ENCODE measurements around the gene CRNKL1. TPM values are rescaled to one million over a fixed set of nuclear protein-coding genes. Genes with fewer than 3 reads are reported as not detected.
A peak's percentile ranks its signal among the peaks of the same experiment; 100 is the strongest.

Gene CRNKL1
- polyA plus RNA-seq, 3 donors, result 4.0 to 7.4 (median 5.9) TPM

- no peak for DNase-seq
- no peak overlapping the region for H3K4me2 ChIP-seq (replicated peaks; ENCODE audit: extremely low read depth, low read length, poor library complexity, severe bottlenecking)
- no peak for TF ChIP-seq CTCF (IDR thresholded peaks at IDR 0.05)
- peaks cover 70% of the 10 kb centered on the region for H3K79me2 ChIP-seq (ENCODE audit: insufficient read depth, low read length)
- peaks cover 48% of the 10 kb centered on the region for H4K20me1 ChIP-seq (ENCODE audit: insufficient read depth, low read length)
- H3K27ac Mint-ChIP-seq, result peak overlapping the region in 5 of 7 donors; percentile 21 to 81 (median 63)
- H3K4me3 Mint-ChIP-seq, result no peak overlapping the region
- peak overlapping the region; percentile 6 for H3K9ac ChIP-seq (ENCODE audit: insufficient read depth, low read length, poor library complexity, severe bottlenecking)
- H3K27me3 Mint-ChIP-seq (ENCODE audit: low read depth in 3 of 3), result no peaks in the 10 kb centered on the region
- peaks cover 0 to 2% (median 0%) of the 10 kb centered on the region in 7 donors for H3K9me3 Mint-ChIP-seq
- H3K36me3 ChIP-seq (replicated peaks in 1 of 2; ENCODE audit: control insufficient read depth in 1 of 2, insufficient read depth in 2 of 2, low read length in 2 of 2), result peaks cover 12 to 29% of the 10 kb centered on the region in 2 donors
- H3K36me3 Mint-ChIP-seq, result peaks cover 8 to 34% of the 10 kb centered on the region in 2 donors
- no peaks in the 10 kb centered on the region for H3K9me3 ChIP-seq (replicated peaks in 1 of 2; ENCODE audit: control insufficient read depth in 1 of 2, insufficient read depth in 1 of 2, low read length in 2 of 2)
- H2AFZ ChIP-seq (ENCODE audit: insufficient read depth, low read depth, low read length, poor library complexity, severe bottlenecking), result no peak overlapping the region
- WGBS (ENCODE audit: insufficient coverage), result no CpG with 5 or more reads among the region's 2 CpGs
- H3K4me3 ChIP-seq (replicated peaks in 1 of 3; ENCODE audit: low read depth in 2 of 3, low read length in 3 of 3), result no peak overlapping the region
- peak overlapping the region in 1 of 2 donors; percentile 84 for H3K27ac ChIP-seq (ENCODE audit: low read depth in 1 of 2, low read length in 2 of 2)
- intact Hi-C loops (cut with micrococcal nuclease), result no loop called here
- peaks cover 50% of the 10 kb centered on the region for H3K4me1 Mint-ChIP-seq
- peaks cover 32 to 39% of the 10 kb centered on the region in 2 donors for H3K4me1 ChIP-seq (ENCODE audit: control insufficient read depth in 1 of 2, insufficient read depth in 2 of 2, low read length in 2 of 2)
- no peaks in the 10 kb centered on the region for H3K27me3 ChIP-seq (ENCODE audit: control insufficient read depth in 2 of 2, insufficient read depth in 2 of 2, low read length in 2 of 2)
Observed at GRCh38 chr20:20019123-20019522, 33.1 kb downstream of the CRNKL1 start.

GRCh38 chr20:20018366-20018765 is 33.9 kb downstream of the CRNKL1 start:
- H3K4me1 ChIP-seq (ENCODE audit: control insufficient read depth in 1 of 2, insufficient read depth in 2 of 2, low read length in 2 of 2), result peaks cover 32 to 39% of the 10 kb centered on the region in 2 donors
- 87% methylated on average over 8 of the region's 8 CpGs for WGBS (ENCODE audit: insufficient coverage)
- H3K4me1 Mint-ChIP-seq, result peaks cover 50% of the 10 kb centered on the region

More at GRCh38 chr20:20018366-20018765, 33.9 kb downstream of the CRNKL1 start:
- H3K4me3 Mint-ChIP-seq, result peak overlapping the region; percentile 87 to 93
- Histone ChIP-seq H3K79me2 (ENCODE audit: insufficient read depth, low read length) (peaks cover 62% of the 10 kb centered on the region), H2AFZ (ENCODE audit: insufficient read depth, low read depth, low read length, poor library complexity, severe bottlenecking) (no peak overlapping the region), H3K4me3 (replicated peaks in 1 of 3; ENCODE audit: low read depth in 2 of 3, low read length in 3 of 3) (peak overlapping the region in 1 of 3 experiments; percentile 93), H4K20me1 (ENCODE audit: insufficient read depth, low read length) (peaks cover 40% of the 10 kb centered on the region), H3K27ac (ENCODE audit: low read depth in 1 of 2, low read length in 2 of 2) (peak overlapping the region in 1 of 2 donors; percentile 84), H3K4me2 (replicated peaks; ENCODE audit: extremely low read depth, low read length, poor library complexity, severe bottlenecking) (peak overlapping the region; percentile 95), H3K36me3 (replicated peaks in 1 of 2; ENCODE audit: control insufficient read depth in 1 of 2, insufficient read depth in 2 of 2, low read length in 2 of 2) (peaks cover 11 to 21% of the 10 kb centered on the region in 2 donors), H3K27me3 (ENCODE audit: control insufficient read depth in 2 of 2, insufficient read depth in 2 of 2, low read length in 2 of 2) (no peaks in the 10 kb centered on the region), H3K9me3 (replicated peaks in 1 of 2; ENCODE audit: control insufficient read depth in 1 of 2, insufficient read depth in 1 of 2, low read length in 2 of 2) (no peaks in the 10 kb centered on the region), H3K9ac (ENCODE audit: insufficient read depth, low read length, poor library complexity, severe bottlenecking) (peak overlapping the region; percentile 88)
- no peaks in the 10 kb centered on the region for H3K27me3 Mint-ChIP-seq (ENCODE audit: low read depth in 3 of 3)
- peaks cover 5 to 30% of the 10 kb centered on the region in 2 donors for H3K36me3 Mint-ChIP-seq
- peak overlapping the region in 3 of 7 donors; percentile 4 to 83 (median 74) for H3K27ac Mint-ChIP-seq
- TF ChIP-seq CTCF (IDR thresholded peaks at IDR 0.05), result no peak
- intact Hi-C loops (cut with micrococcal nuclease), result no loop called here
- DNase-seq, result no peak
- peaks cover 0 to 2% (median 0%) of the 10 kb centered on the region in 7 donors for H3K9me3 Mint-ChIP-seq
